T47D (cell line): ENCODE data around the gene TIMM50.
A peak's percentile ranks its signal among the peaks of the same experiment; 100 is the strongest.

Source experiments
- DNase-seq, 2 experiments: peaks; one replicate each; pipeline versions ENCODE4 v3.0.0 to v3.0.0-alpha.2; 2011 to 2012; ENCODE audit warnings: low read depth in 1 of 2, low spot score in 1 of 2
- JUND ChIP-seq: IDR thresholded peaks from 2 replicates; pipeline ENCODE4 v1.6.1; 2012; ENCODE audit warnings: low read depth
- in situ Hi-C: cut with HindIII; loops from 2 replicates; pipeline ENCODE4 v1.10.0; 2016; ENCODE audit warnings: low sequenced_read_pairs, low pct_unique_long_range_greater_than_20kb

TIMM50 gene

GRCh38 chr19:39497701-39497995 lies 17.0 kb downstream of the TIMM50 start:
- in situ Hi-C loops, result no loop called here
- TF ChIP-seq JUND, result no peak
- no peak for DNase-seq

- no peak for TF ChIP-seq JUND
- peak in 1 of 2 experiments; percentile 46 for DNase-seq
- in situ Hi-C loops, result no loop called here
Observed at GRCh38 chr19:39497996-39498797, 17.6 kb downstream of the TIMM50 start.

GRCh38 chr19:39498798-39499642 lies 18.4 kb downstream of the TIMM50 start, which contains the start of gene DLL3:
Gene DLL3 (plus strand): TSS chr19:39498947. CDS start chr19:39498975, 28 bp downstream.
- in situ Hi-C loops, result no loop called here
- no peak for TF ChIP-seq JUND
- no peak for DNase-seq

- in situ Hi-C loops, result no loop called here
Observed at GRCh38 chr19:39499932-39500331, 19.3 kb downstream of the TIMM50 start.

GRCh38 chr19:39500543-39500942 lies 19.9 kb downstream of the TIMM50 start:
- TF ChIP-seq JUND, result no peak
- in situ Hi-C loops, result no loop called here
- no peak for DNase-seq

More at GRCh38 chr19:39499932-39500331, 19.3 kb downstream of the TIMM50 start:
- DNase-seq, result no peak
- no peak for TF ChIP-seq JUND

- no peak for DNase-seq
- no peak for TF ChIP-seq JUND
- in situ Hi-C loops, result no loop called here
Observed at GRCh38 chr19:39501340-39501739, 20.7 kb downstream of the TIMM50 start.

GRCh38 chr19:39502640-39503417 lies 22.2 kb downstream of the TIMM50 start:
- no peak for DNase-seq
- no peak for TF ChIP-seq JUND
- in situ Hi-C loops, result no loop called here

GRCh38 chr19:39506598-39506943 lies 25.9 kb downstream of the TIMM50 start:
- in situ Hi-C loops, result no loop called here
- no peak for TF ChIP-seq JUND
- DNase-seq, result no peak

- in situ Hi-C loops, result no loop called here
- DNase-seq, result no peak
Observed at GRCh38 chr19:39506944-39507714, 26.5 kb downstream of the TIMM50 start.

GRCh38 chr19:39507715-39508364 lies 27.2 kb downstream of the TIMM50 start:
- in situ Hi-C loops, result no loop called here
- TF ChIP-seq JUND, result no peak
- DNase-seq, result no peak

More at GRCh38 chr19:39506944-39507714, 26.5 kb downstream of the TIMM50 start:
- no peak for TF ChIP-seq JUND

- in situ Hi-C loops, result no loop called here
- no peak for TF ChIP-seq JUND
- DNase-seq, result no peak
Observed at GRCh38 chr19:39508629-39509028, 28.0 kb downstream of the TIMM50 start.

- no peak for DNase-seq
- no peak for TF ChIP-seq JUND
- in situ Hi-C loops, result no loop called here
Observed at GRCh38 chr19:39509233-39509632, 28.6 kb downstream of the TIMM50 start.
